H1 (cell line): Measurements from ENCODE around the gene KLHDC10. TPM values are rescaled to one million over a fixed set of nuclear protein-coding genes. Genes with fewer than 3 reads are reported as not detected.

ENCODE experiments used
- CTCF ChIA-PET: fragments of 300-600 bp; sonication (Branson Sonifier 250); formaldehyde crosslinking; loops from one replicate; lab custom pipeline; 2021; ENCODE audit not compliant: partially characterized antibody; lab: Charles Lee
- POLR2A ChIA-PET: fragments of 300-600 bp; sonication (Branson Sonifier 250); formaldehyde crosslinking; loops from one replicate; lab custom pipeline; 2021; ENCODE audit warnings: inconsistent platforms; ENCODE audit not compliant: partially characterized antibody; lab: Charles Lee
- DNase-seq, 2 experiments: peaks; one replicate each; pipeline versions ENCODE4 v3.0.0 to v3.0.0-alpha.2; 2010 to 2022; ENCODE audit warnings: low spot score in 2 of 2, low read depth in 1 of 2, mixed read lengths in 1 of 2
- FAIRE-seq: peaks from 2 replicates; lab custom pipeline; 2011; peaks lifted over from hg19 to GRCh38; lab: Jason Lieb, UNC
- H2AFZ ChIP-seq: 2 replicates; pipeline ENCODE4 v1.8.1; 2012; ENCODE audit warnings: low read length, inconsistent platforms
- H2AK5ac ChIP-seq: 2 replicates; pipeline ENCODE4 v1.6.1; 2013; ENCODE audit warnings: low read depth, low read length
- H2BK120ac ChIP-seq: replicated peaks from 2 replicates; pipeline ENCODE3; 2013; ENCODE audit warnings: low read depth, low read length, inconsistent platforms
- H2BK12ac ChIP-seq: 2 replicates; pipeline ENCODE4 v1.6.1; 2013; ENCODE audit warnings: low read depth, low read length
- H2BK15ac ChIP-seq: 2 replicates; pipeline ENCODE4 v1.6.1; 2013; ENCODE audit warnings: low read length
- H2BK20ac ChIP-seq: 2 replicates; pipeline ENCODE4 v1.6.1; 2013; ENCODE audit warnings: low read length
- H2BK5ac ChIP-seq: 2 replicates; pipeline ENCODE4 v1.6.1; 2013; ENCODE audit warnings: low read depth, low read length
- H3K14ac ChIP-seq: 2 replicates; pipeline ENCODE4 v1.6.1; 2013; ENCODE audit warnings: inconsistent platforms; ENCODE audit not compliant: insufficient read length
- H3K18ac ChIP-seq: 2 replicates; pipeline ENCODE4 v1.6.1; 2013; ENCODE audit warnings: low read length; ENCODE audit errors: extremely low read depth
- H3K23ac ChIP-seq: 2 replicates; pipeline ENCODE4 v1.6.1; 2013; ENCODE audit warnings: inconsistent platforms; ENCODE audit not compliant: insufficient read length
- H3K23me2 ChIP-seq: 2 replicates; pipeline ENCODE4 v1.6.1; 2013; ENCODE audit warnings: low read depth, low read length
- H3K27ac ChIP-seq: 2 replicates; pipeline ENCODE4 v1.6.1; 2011; ENCODE audit warnings: low read depth, low read length, inconsistent platforms
- H3K27me3 ChIP-seq, 4 experiments: replicated peaks in 1 of 4; 1 replicate in 1 of 4; 2 replicates in 3 of 4; pipeline versions ENCODE4 v1.6.1 to v1.8.1; 2011 to 2013; ENCODE audit warnings: low read length in 3 of 4, mild to moderate bottlenecking in 3 of 4, inconsistent platforms in 2 of 4, mixed read lengths in 2 of 4, moderate library complexity in 1 of 4; ENCODE audit not compliant: control insufficient read depth in 3 of 4, insufficient read depth in 3 of 4; ENCODE audit errors: extremely low read depth in 1 of 4
- H3K36me3 ChIP-seq, 4 experiments: 2 replicates each; pipeline versions ENCODE4 v1.6.1 to v1.8.1; 2011 to 2013; ENCODE audit warnings: mild to moderate bottlenecking in 4 of 4, low read length in 3 of 4, moderate library complexity in 2 of 4, control low read depth in 1 of 4, inconsistent platforms in 1 of 4; ENCODE audit not compliant: insufficient read depth in 4 of 4, control insufficient read depth in 2 of 4
- H3K4ac ChIP-seq: replicated peaks from 2 replicates; pipeline ENCODE3; 2013; ENCODE audit warnings: low read length, low read depth, mixed read lengths, inconsistent platforms; ENCODE audit not compliant: insufficient read length
- H3K4me1 ChIP-seq, 4 experiments: replicated peaks in 1 of 4; 1 replicate in 1 of 4; 2 replicates in 3 of 4; pipeline versions ENCODE4 v1.6.1 to v1.8.1; 2011 to 2013; ENCODE audit warnings: low read length in 3 of 4, inconsistent platforms in 2 of 4, mixed read lengths in 1 of 4; ENCODE audit not compliant: insufficient read depth in 4 of 4, control insufficient read depth in 3 of 4
- H3K4me2 ChIP-seq, 2 experiments: 2 replicates each; pipeline versions ENCODE4 v1.6.1 to v1.8.1; 2011 to 2013; ENCODE audit warnings: low read depth in 2 of 2, low read length in 2 of 2, control low read depth in 1 of 2, inconsistent platforms in 1 of 2, mild to moderate bottlenecking in 1 of 2; ENCODE audit not compliant: insufficient read depth in 1 of 2
- H3K4me3 ChIP-seq, 4 experiments: fragments of 200-600, 300-600 bp in 1 of 4; sonication (generic), shearing (Covaris generic), sonication (Bioruptor Twin) in 1 of 4; 2 replicates each; pipeline versions ENCODE4 v1.5.1 to v1.8.1; 2011 to 2016; ENCODE audit warnings: low read length in 4 of 4, low read depth in 3 of 4, control low read depth in 2 of 4, inconsistent platforms in 2 of 4, mild to moderate bottlenecking in 2 of 4, mixed read lengths in 1 of 4, moderate library complexity in 1 of 4; ENCODE audit not compliant: insufficient read depth in 2 of 4; ENCODE audit errors: extremely low read depth in 1 of 4
- H3K56ac ChIP-seq: replicated peaks from 2 replicates; pipeline ENCODE3; 2013; ENCODE audit warnings: low read depth, mild to moderate bottlenecking, mixed read lengths, low read length, inconsistent platforms; ENCODE audit not compliant: insufficient read length
- H3K79me1 ChIP-seq: 2 replicates; pipeline ENCODE4 v1.6.1; 2013; ENCODE audit warnings: low read depth, low read length, control low read depth
- H3K79me2 ChIP-seq, 2 experiments: 2 replicates each; pipeline versions ENCODE4 v1.6.1 to v1.8.1; 2012 to 2013; ENCODE audit warnings: low read length in 2 of 2, mild to moderate bottlenecking in 2 of 2, inconsistent platforms in 1 of 2; ENCODE audit not compliant: insufficient read depth in 2 of 2, control insufficient read depth in 1 of 2
- H3K9ac ChIP-seq, 4 experiments: replicated peaks in 1 of 4; 1 replicate in 1 of 4; 2 replicates in 3 of 4; pipeline versions ENCODE4 v1.6.1 to v1.8.1; 2011 to 2013; ENCODE audit warnings: low read depth in 3 of 4, low read length in 3 of 4, control low read depth in 2 of 4, mild to moderate bottlenecking in 2 of 4, moderate library complexity in 2 of 4, inconsistent platforms in 1 of 4; ENCODE audit errors: extremely low read depth in 1 of 4
- H3K9me3 ChIP-seq, 2 experiments: 2 replicates each; pipeline versions ENCODE4 v1.6.1 to v1.8.1; 2012 to 2013; ENCODE audit warnings: mild to moderate bottlenecking in 2 of 2, moderate library complexity in 2 of 2, control low read depth in 1 of 2, inconsistent platforms in 1 of 2, low read depth in 1 of 2, low read length in 1 of 2, mixed read lengths in 1 of 2; ENCODE audit not compliant: insufficient read depth in 2 of 2
- H4K20me1 ChIP-seq, 2 experiments: replicated peaks in 1 of 2; 2 replicates each; pipeline versions ENCODE3 to v1.8.1; 2011 to 2013; ENCODE audit warnings: inconsistent platforms in 2 of 2, low read length in 2 of 2, mild to moderate bottlenecking in 1 of 2; ENCODE audit not compliant: insufficient read depth in 2 of 2, control insufficient read depth in 1 of 2
- H4K5ac ChIP-seq: 2 replicates; pipeline ENCODE4 v1.6.1; 2013; ENCODE audit warnings: low read length, low read depth, mixed read lengths, inconsistent platforms; ENCODE audit not compliant: insufficient read length
- H4K8ac ChIP-seq: 2 replicates; pipeline ENCODE4 v1.8.0; 2013; ENCODE audit warnings: mild to moderate bottlenecking, moderate library complexity, low read length, inconsistent platforms; ENCODE audit not compliant: insufficient read depth; ENCODE audit errors: extremely low read depth
- H4K91ac ChIP-seq: replicated peaks from 2 replicates; pipeline ENCODE3; 2013; ENCODE audit warnings: low read length, mixed read lengths, inconsistent platforms; ENCODE audit not compliant: insufficient read length
- GTF2F1 ChIP-seq: IDR thresholded peaks from 2 replicates; pipeline ENCODE4 v1.6.1; 2012; ENCODE audit warnings: low read depth, low read length, improper control_type of control experiment, borderline replicate concordance
- JUN ChIP-seq: IDR thresholded peaks from 2 replicates; pipeline ENCODE4 v1.6.1; 2011; ENCODE audit warnings: low read depth, mild to moderate bottlenecking, improper control_type of control experiment, low read length
- KDM4A ChIP-seq: IDR thresholded peaks from one replicate; pipeline ENCODE4 v1.7.1; 2012; ENCODE audit warnings: low read depth, mild to moderate bottlenecking, moderate library complexity, low read length, inconsistent platforms; ENCODE audit not compliant: severe bottlenecking
- WGBS, 2 experiments: shearing (Covaris generic) in 1 of 2; methylation state at CpG; one replicate each; pipeline versions ENCODE4 v1.1.6 to v1.1.7; 2013 to 2015; ENCODE audit warnings: low lambda C conversion rate in 2 of 2, mixed read lengths in 2 of 2, inconsistent platforms in 1 of 2, low coverage in 1 of 2, missing lambda C conversion rate in 1 of 2; ENCODE audit not compliant: insufficient replicate concordance in 2 of 2, insufficient coverage in 1 of 2, insufficient read length in 1 of 2; ENCODE audit errors: extremely low coverage in 1 of 2, missing lambda C conversion rate in 1 of 2; 5-methylcytosine and 5-hydroxymethylcytosine counted together
- polyA plus RNA-seq, 7 experiments: library from polyadenylated mRNA; depleted of rRNA in 3 of 7; stranded (reverse) in 5 of 7; unstranded in 2 of 7; fragments of >200 nt in 5 of 7; fragments of 200-250 nt in 2 of 7; gene quantifications; 1 replicate in 5 of 7; 2 replicates in 1 of 7; 4 replicates in 1 of 7; pipeline versions ENCODE4 v1.2.1 to v1.2.3, GENCODE V29; 2011 to 2013; ENCODE audit warnings: missing spikeins in 2 of 7, mixed read lengths in 2 of 7
- total RNA-seq: library from RNA; stranded (reverse); fragmentation: NEBNext Ultra II Directional; extraction: Animal tissue kit (Norgen Biotek cat#: 25700); gene quantifications from 2 replicates; pipeline ENCODE4 v1.2.1, GENCODE V29; 2021

KLHDC10 gene
- total and polyA plus RNA-seq, 2 of the 8 experiments (the other 6 are each of a cell fraction or from before 2014, with no cell fraction given) = 6.6 to 14.5 TPM

GRCh38 chr7:130091999-130092398 is 21.7 kb downstream of the KLHDC10 start:
- DNase-seq (no peak), FAIRE-seq (no peak)
- H3K79me2 ChIP-seq = peaks cover 0 to 19% of the 10 kb centered on the region in 2 experiments; a peak in 2 of 4 replicates
- no peak overlapping the region for H2AFZ ChIP-seq
- H3K9me3 ChIP-seq = no peaks in the 10 kb centered on the region
- no peaks in the 10 kb centered on the region for H3K79me1 ChIP-seq
- H3K14ac ChIP-seq = no peak overlapping the region
- no peak overlapping the region for H2AK5ac ChIP-seq
- H2BK20ac ChIP-seq = no peak overlapping the region
- H3K23ac ChIP-seq = no peak overlapping the region
- H3K27me3 ChIP-seq = no peaks in the 10 kb centered on the region
- no peak overlapping the region for H3K4me3 ChIP-seq
- no peak overlapping the region for H3K56ac ChIP-seq
- no peak overlapping the region for H3K4ac ChIP-seq
- no peaks in the 10 kb centered on the region for H3K4me1 ChIP-seq
- peaks cover 0 to 9% of the 10 kb centered on the region in 2 experiments for H4K20me1 ChIP-seq
- H4K5ac ChIP-seq = no peak overlapping the region
- H2BK120ac ChIP-seq = no peak overlapping the region
- H2BK12ac ChIP-seq = no peak overlapping the region
- no peak overlapping the region for H2BK5ac ChIP-seq
- no peak overlapping the region for H4K91ac ChIP-seq
- H4K8ac ChIP-seq = no peak overlapping the region
- no peak overlapping the region for H3K18ac ChIP-seq
- H3K23me2 ChIP-seq = no peaks in the 10 kb centered on the region
- WGBS, 2 experiments = 77% methylated on average over 1 of the region's 1 CpG; no CpG with 5 or more reads in 1 of the 2 experiments
- ChIA-PET POLR2A (no interaction called here), CTCF (interaction anchor here (1.7 kb wide), 1 partner anchor 13 kb away, joined by 4 read pairs; no protein-coding TSS in a partner anchor)
- no peaks in the 10 kb centered on the region for H3K36me3 ChIP-seq
- H3K9ac ChIP-seq = no peak overlapping the region
- H3K27ac ChIP-seq = no peak overlapping the region
- TF ChIP-seq GTF2F1 = no peak
- TF ChIP-seq KDM4A = no peak
- TF ChIP-seq JUN = no peak
- TF ChIP-seq, all 59 proteins: peak for 0
- no peak overlapping the region for H3K4me2 ChIP-seq
- no peak overlapping the region for H2BK15ac ChIP-seq
